Amniotic stem cell (primary cell): Measurements from ENCODE around the gene CCDC106.

ENCODE experiments used
- DNase-seq: peaks from one replicate; lab custom pipeline; 2025; lab: John Stamatoyannopoulos, UW

The CCDC106 gene

GRCh38 chr19:55668603-55669348, 20.8 kb downstream of the CCDC106 start:
- DNase-seq = no peak

GRCh38 chr19:55669418-55670279, 21.6 kb downstream of the CCDC106 start:
- DNase-seq = no peak

GRCh38 chr19:55670280-55671053, 22.5 kb downstream of the CCDC106 start:
- DNase-seq = no peak

GRCh38 chr19:55671054-55671378, 23.0 kb downstream of the CCDC106 start:
- DNase-seq = no peak

GRCh38 chr19:55672418-55672817, 24.4 kb downstream of the CCDC106 start:
- DNase-seq = no peak

GRCh38 chr19:55673465-55673864, 25.5 kb downstream of the CCDC106 start:
- no peak for DNase-seq

- no peak for DNase-seq
Observed at GRCh38 chr19:55673889-55674288, 25.9 kb downstream of the CCDC106 start.

GRCh38 chr19:55674459-55674840, 26.4 kb downstream of the CCDC106 start:
- DNase-seq = no peak

GRCh38 chr19:55674841-55675660, 27.0 kb downstream of the CCDC106 start, which contains the start of gene EPN1:
Gene EPN1 (plus strand): TSS chr19:55675226. CDS start chr19:55678628, 3,402 bp downstream.
- DNase-seq = peak; percentile 93

- no peak for DNase-seq
Observed at GRCh38 chr19:55675661-55676354, 27.8 kb downstream of the CCDC106 start.

GRCh38 chr19:55676383-55676782, 28.4 kb downstream of the CCDC106 start:
- no peak for DNase-seq

- DNase-seq = no peak
Observed at GRCh38 chr19:55676889-55677505, 29.0 kb downstream of the CCDC106 start.

- DNase-seq = no peak
Observed at GRCh38 chr19:55677572-55678028, 29.6 kb downstream of the CCDC106 start.

- DNase-seq = no peak
Observed at GRCh38 chr19:55678121-55678671, 30.2 kb downstream of the CCDC106 start.

- no peak for DNase-seq
Observed at GRCh38 chr19:55679343-55680257, 31.6 kb downstream of the CCDC106 start.

GRCh38 chr19:55680339-55681130, 32.5 kb downstream of the CCDC106 start:
- DNase-seq = no peak

- no peak for DNase-seq
Observed at GRCh38 chr19:55681131-55682092, 33.4 kb downstream of the CCDC106 start.
